Dendritic cell treated with granulocyte-macrophage colony-stimulating factor and Interleukin-4, amounts not matched to agents 40 ng/mL and 50 ng/mL, for 4 days (primary cell): ENCODE measurements around the gene CALML4.
A peak's percentile ranks its signal among the peaks of the same experiment; 100 is the strongest.
"Not testable (repeated sequence)": the region's sequence is repeated elsewhere in the genome, so short reads cannot be mapped to it uniquely, and the experiment has no call there.

Experiments
- H3K27ac Mint-ChIP-seq: one replicate; pipeline ENCODE4 v1.8.0; 2022; ENCODE audit warnings: mild to moderate bottlenecking, mixed read lengths
- H3K27me3 Mint-ChIP-seq: one replicate; pipeline ENCODE4 v1.8.0; 2022; ENCODE audit warnings: mild to moderate bottlenecking, mixed read lengths
- H3K36me3 Mint-ChIP-seq: one replicate; pipeline ENCODE4 v1.8.0; 2022; ENCODE audit warnings: low read depth, mixed read lengths
- H3K4me1 Mint-ChIP-seq: one replicate; pipeline ENCODE4 v1.8.0; 2022; ENCODE audit warnings: low read depth, mixed read lengths
- H3K4me3 Mint-ChIP-seq: one replicate; pipeline ENCODE4 v1.8.0; 2022; ENCODE audit warnings: mild to moderate bottlenecking, moderate library complexity, mixed read lengths
- H3K9me3 Mint-ChIP-seq: one replicate; pipeline ENCODE4 v1.8.0; 2022; ENCODE audit warnings: mixed read lengths
- intact Hi-C: fragments of 100-400 bp; cut with micrococcal nuclease; formaldehyde crosslinking; loops from one replicate; pipeline ENCODE4 v1.15.0; 2022

Gene CALML4

DNA sequence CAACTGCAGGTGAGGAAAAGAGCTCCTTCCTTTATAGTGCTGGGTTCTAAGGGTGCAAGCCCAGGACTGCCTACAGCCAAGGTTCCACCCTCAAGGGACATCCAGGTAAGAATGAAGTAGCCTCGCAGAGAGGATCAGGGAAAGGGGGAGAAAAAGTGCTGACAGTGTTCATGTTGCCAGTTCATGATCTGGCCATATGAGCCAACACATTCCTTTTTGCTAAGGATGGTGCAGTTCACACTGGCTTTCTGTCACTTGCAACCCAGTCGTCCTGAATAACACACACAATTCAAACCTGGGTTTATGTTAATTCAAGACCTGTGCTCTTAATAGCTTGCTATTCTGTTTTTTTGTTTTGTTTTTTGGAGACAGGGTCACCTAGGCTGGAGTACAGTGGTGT is 15.4 kb upstream of the CALML4 start:
- H3K27ac Mint-ChIP-seq, result no peak overlapping the region
- H3K36me3 Mint-ChIP-seq, result peaks cover 29% of the 10 kb centered on the region
- H3K9me3 Mint-ChIP-seq, result no peaks in the 10 kb centered on the region
- intact Hi-C loops, result no loop called here
- no peak overlapping the region for H3K4me3 Mint-ChIP-seq
- no peaks in the 10 kb centered on the region for H3K27me3 Mint-ChIP-seq
- peaks cover 43% of the 10 kb centered on the region for H3K4me1 Mint-ChIP-seq

DNA sequence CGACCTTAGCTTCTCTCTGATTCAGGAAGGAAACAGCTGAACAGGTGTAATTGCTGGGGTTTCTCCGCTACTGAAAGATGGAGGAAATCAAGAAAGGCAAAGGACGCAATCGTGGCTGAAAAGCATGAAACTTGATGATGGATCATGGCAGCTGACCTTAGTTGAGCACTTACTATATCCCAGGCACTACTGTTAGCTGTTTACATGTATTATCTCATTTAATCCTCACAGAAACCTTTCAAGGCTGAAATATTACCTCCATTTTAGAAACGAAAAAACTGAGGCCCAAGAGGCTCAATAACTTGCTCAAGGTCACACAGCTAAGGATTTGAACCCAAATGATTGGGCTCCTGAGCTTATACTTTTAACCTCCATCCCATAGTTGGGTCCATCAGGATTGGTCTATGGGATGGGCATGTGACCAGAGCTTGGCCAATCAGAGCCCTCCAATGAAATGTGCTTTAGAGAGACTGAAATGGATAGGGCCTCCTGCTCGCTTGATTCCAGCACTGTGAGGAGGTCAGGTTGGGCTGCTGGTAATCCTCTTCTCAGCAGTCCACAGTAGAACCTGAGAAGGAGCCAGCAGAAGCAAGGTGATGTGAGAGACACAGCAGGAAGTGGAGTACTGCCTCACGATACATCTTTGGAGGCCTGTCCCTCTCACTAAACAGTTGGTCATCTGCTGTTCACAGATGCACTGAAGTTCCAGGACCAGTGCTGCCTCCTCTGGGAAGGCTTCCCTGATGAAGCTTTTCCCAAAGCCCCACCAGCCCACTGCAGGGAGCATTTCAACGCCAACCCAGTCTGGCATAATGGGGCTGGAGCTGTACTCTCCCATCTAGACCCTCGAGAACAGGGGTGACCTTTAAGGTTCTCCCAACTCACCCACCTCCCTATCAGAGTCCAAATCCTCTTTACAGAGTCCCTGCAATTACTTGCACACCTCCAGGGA is 14.0 kb upstream of the CALML4 start:
- no peak overlapping the region for H3K27ac Mint-ChIP-seq
- H3K36me3 Mint-ChIP-seq, result peaks cover 29% of the 10 kb centered on the region
- peaks cover 45% of the 10 kb centered on the region for H3K4me1 Mint-ChIP-seq
- no peak overlapping the region for H3K4me3 Mint-ChIP-seq
- no peaks in the 10 kb centered on the region for H3K9me3 Mint-ChIP-seq
- intact Hi-C loops, result no loop called here
- H3K27me3 Mint-ChIP-seq, result no peaks in the 10 kb centered on the region

DNA sequence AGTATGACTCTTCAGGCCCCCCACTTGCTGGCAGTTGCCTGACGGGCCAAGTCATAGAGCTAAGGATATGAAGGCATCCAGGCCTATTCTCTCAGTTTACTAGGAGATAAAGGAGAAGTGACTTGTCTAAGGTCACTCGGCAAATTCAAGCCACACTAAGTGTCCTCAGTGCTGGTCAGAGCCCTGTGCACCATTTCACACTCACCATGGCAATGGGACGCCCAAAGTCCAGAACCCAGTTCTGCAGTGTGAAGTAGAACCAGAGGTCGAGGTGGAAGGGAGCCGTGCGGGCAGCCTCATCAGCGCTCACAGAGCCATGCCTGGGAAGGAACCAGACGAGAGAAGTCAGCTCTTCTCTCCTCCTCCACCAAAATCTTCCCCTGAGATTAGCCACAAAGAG is 13.2 kb upstream of the CALML4 start:
- intact Hi-C loops, result no loop called here
- Mint-ChIP-seq H3K9me3 (no peaks in the 10 kb centered on the region), H3K36me3 (peaks cover 34% of the 10 kb centered on the region), H3K4me1 (peaks cover 48% of the 10 kb centered on the region), H3K4me3 (no peak overlapping the region), H3K27ac (no peak overlapping the region), H3K27me3 (no peaks in the 10 kb centered on the region)

DNA sequence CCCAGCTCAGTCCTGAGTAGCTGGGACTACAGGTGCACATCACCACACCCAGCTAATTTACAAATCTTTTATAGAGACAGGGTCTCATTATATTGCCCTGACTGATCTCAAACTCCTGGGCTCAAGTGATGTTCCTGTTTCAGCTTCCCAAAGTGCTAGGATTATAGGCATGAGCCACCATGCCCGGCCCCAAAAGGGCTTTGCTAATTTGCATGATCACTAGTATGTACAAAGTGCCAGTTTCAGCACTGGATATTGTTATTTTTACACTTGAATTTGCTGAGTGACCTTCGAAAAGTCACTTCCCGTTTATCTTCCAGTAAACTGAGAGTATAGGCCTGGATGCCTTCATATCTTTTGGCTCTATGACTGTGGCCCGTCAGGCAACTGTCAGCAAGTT is 12.2 kb upstream of the CALML4 start:
- H3K27me3 Mint-ChIP-seq, result no peaks in the 10 kb centered on the region
- intact Hi-C loops, result no loop called here
- H3K27ac Mint-ChIP-seq, result peak overlapping the region; percentile 19
- H3K4me1 Mint-ChIP-seq, result peaks cover 43% of the 10 kb centered on the region
- H3K36me3 Mint-ChIP-seq, result peaks cover 33% of the 10 kb centered on the region
- no peaks in the 10 kb centered on the region for H3K9me3 Mint-ChIP-seq
- no peak overlapping the region for H3K4me3 Mint-ChIP-seq

DNA sequence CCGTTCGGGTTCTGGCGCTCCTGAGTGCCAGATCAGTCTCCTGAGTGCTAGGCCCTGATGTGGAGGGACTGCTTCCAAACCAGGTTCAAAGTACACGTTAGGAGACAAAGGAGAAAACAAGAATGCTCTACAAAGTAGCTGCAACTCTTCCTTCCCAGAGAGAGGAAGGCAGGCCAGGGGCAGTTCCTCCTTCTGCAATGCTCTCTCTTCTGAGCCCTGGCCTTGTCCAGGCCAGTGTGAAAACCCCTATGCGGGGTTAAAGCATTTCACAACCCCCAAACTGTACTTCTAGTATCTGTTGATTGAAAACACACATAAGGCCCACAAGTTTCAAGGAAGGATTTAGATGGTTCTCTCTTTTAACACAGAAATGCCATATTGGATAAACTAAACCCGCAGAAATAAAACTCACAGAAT is 9.7 kb upstream of the CALML4 start:
- Mint-ChIP-seq H3K9me3 (no peaks in the 10 kb centered on the region), H3K36me3 (peaks cover 46% of the 10 kb centered on the region), H3K4me1 (peaks cover 58% of the 10 kb centered on the region), H3K4me3 (no peak overlapping the region), H3K27me3 (no peaks in the 10 kb centered on the region), H3K27ac (no peak overlapping the region)
- intact Hi-C loops, result no loop called here

DNA sequence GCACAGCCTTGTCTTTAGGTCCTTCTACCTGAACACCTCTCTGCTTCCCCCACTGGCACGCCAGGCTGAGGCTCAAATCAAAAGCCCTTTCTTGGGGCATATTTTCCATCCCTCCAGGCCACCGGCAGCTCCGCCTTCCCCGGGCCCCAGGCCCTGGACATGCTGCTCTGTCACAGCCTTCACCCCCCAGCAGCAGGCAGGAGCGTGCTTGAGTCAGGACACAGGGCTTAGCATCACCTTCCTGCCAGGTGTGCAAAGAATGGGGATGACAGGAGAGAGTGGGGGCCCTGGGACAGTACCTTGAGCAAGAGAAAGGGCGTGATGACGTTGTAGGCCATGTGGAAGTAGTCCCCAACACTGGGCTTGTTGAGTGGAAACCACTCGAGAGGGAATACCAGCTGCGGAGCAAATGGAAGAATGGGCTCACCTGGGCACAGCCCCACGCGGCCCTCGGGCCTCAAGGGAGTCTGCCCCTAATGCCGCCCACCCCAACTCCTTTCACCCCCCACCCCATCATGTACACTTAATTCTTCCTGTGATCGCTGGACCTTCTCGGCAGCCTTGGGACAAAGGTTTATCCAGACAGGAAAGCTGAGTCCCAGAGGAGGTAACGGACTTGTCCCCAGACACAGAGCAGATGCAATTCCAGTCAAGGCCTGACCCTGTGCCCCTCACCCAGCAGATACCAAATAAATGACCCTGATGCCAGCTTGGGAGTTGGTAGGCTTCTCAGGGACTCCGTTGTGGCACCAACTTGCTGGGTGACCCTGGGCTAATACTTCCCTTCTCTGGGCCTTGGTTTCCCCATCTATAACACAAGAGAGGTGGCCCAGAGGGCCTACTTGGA is 9.1 kb upstream of the CALML4 start:
- intact Hi-C loops, result no loop called here
- H3K27ac Mint-ChIP-seq, result no peak overlapping the region
- H3K9me3 Mint-ChIP-seq, result no peaks in the 10 kb centered on the region
- peaks cover 50% of the 10 kb centered on the region for H3K36me3 Mint-ChIP-seq
- peaks cover 60% of the 10 kb centered on the region for H3K4me1 Mint-ChIP-seq
- no peaks in the 10 kb centered on the region for H3K27me3 Mint-ChIP-seq
- no peak overlapping the region for H3K4me3 Mint-ChIP-seq

DNA sequence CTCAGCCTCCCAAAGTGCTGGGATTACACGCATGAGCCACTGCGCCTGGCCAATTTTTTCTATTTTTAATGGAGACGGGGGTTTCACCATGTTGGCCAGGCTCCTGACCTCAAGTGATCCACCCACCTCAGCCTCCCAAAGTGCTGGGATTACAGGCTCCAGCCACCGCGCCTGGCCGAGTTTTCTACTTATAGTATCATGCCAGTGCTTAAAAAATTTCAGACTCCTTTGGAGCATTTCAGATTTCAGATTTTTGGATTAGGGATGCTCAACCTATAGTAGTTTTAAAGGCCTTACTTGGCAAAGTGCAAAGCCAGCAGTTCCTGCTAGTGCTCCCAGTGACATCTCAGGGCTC is 8.3 kb upstream of the CALML4 start:
- H3K9me3 Mint-ChIP-seq, H3K27me3 Mint-ChIP-seq, H3K4me3 Mint-ChIP-seq, H3K27ac Mint-ChIP-seq, intact Hi-C loops: not testable (repeated sequence)
- Mint-ChIP-seq H3K4me1 (peaks cover 67% of the 10 kb centered on the region), H3K36me3 (peaks cover 50% of the 10 kb centered on the region)

DNA sequence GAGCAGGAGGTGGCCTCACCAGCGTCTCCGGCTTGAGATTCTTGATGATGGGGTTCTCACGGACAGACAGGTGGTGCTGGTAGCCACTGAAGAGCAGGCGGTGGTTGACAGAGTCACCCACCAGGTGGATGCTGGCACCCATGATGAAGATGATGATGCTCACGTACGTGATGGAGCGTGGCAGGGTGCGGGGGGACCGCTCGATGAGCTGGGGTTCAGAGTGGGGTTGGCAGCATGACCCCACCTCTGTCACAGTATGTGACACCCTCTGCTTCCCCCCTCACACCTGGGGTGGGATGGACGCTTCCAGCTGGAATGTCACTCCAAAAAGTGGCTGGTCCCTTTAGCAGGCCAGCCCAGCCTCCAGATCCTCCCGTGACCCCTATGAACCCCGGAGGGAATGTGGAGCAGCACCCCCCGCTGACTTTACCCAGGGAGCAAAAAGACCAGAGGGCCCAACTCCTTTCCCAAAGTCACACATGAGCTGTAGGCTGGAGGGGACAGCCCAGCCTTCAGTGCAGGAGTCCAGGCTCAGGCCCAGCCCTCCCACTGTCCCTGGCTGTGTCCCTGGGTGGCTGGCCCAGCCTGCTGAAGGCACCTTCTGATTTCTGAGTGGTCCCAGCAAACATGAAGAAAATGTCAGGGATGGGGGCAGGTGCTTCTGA is 6.7 kb upstream of the CALML4 start:
- Mint-ChIP-seq H3K36me3 (peaks cover 53% of the 10 kb centered on the region), H3K27ac (no peak overlapping the region), H3K4me1 (peaks cover 79% of the 10 kb centered on the region), H3K4me3 (no peak overlapping the region), H3K9me3 (no peaks in the 10 kb centered on the region), H3K27me3 (no peaks in the 10 kb centered on the region)
- intact Hi-C loops, result no loop called here

DNA sequence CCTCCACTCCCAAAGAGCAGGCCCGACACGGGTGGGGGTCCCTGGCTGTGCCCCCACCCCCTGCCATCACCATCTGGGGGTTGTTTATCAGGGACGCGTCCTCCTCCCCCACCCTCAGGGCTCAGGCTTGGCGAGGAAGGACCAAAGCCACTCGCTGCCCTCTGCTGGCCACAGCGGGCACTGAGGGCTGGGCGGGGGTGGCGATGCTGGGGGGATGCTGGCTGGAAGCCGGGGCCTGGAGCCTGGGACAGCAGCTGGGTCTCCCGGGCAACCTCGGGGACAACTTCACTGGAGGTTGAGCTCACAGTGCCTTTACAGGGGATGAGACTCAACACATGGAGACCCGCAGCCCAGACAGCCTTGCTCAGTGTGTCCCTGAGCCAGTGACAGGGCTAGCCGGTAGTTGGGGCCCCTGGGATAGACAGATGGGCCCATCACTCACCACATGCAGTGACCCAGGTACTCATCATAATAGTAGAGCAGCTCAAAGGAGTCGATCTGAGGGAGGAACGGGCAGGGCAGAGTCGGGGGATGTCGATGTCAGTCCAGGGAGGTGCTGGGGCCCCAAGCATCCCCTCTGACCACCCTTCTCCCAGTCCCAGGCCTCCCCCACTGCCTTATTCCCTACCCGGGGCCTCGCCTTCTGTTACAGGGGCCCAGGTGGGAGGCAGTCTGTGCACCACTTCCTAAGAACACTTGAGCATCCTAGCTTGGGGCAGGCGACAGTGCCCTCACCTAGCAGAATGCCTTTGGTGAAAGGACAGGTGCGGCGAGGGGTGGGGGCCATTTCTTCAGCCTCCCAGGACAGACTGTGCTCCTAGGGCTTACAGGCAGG is 5.9 kb upstream of the CALML4 start:
- no peaks in the 10 kb centered on the region for H3K27me3 Mint-ChIP-seq
- no peak overlapping the region for H3K4me3 Mint-ChIP-seq
- peaks cover 80% of the 10 kb centered on the region for H3K4me1 Mint-ChIP-seq
- H3K36me3 Mint-ChIP-seq, result peaks cover 47% of the 10 kb centered on the region
- H3K27ac Mint-ChIP-seq, result no peak overlapping the region
- no peaks in the 10 kb centered on the region for H3K9me3 Mint-ChIP-seq
- intact Hi-C loops, result no loop called here

DNA sequence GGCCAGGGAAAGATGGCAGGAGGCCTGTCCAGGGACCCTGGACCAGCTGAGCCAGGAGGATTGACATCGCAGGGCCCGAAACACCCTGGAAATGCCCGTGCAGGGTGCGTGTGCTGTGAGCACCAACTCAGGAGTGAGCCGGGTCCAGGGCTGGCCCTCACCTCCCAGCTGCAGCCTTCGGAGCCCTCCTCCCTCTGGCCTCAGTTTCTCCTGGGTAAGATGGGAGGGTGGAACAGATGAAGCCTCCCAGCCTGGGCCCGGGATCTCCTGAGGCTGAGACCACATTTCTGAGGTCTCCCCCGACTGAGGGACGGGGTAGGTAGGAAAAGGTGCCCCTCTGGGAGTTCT is 5.3 kb upstream of the CALML4 start:
- Mint-ChIP-seq H3K9me3 (no peaks in the 10 kb centered on the region), H3K27me3 (no peaks in the 10 kb centered on the region), H3K4me1 (peaks cover 80% of the 10 kb centered on the region), H3K4me3 (no peak overlapping the region), H3K36me3 (peaks cover 46% of the 10 kb centered on the region), H3K27ac (peak overlapping the region; percentile 10)
- intact Hi-C loops, result no loop called here

DNA sequence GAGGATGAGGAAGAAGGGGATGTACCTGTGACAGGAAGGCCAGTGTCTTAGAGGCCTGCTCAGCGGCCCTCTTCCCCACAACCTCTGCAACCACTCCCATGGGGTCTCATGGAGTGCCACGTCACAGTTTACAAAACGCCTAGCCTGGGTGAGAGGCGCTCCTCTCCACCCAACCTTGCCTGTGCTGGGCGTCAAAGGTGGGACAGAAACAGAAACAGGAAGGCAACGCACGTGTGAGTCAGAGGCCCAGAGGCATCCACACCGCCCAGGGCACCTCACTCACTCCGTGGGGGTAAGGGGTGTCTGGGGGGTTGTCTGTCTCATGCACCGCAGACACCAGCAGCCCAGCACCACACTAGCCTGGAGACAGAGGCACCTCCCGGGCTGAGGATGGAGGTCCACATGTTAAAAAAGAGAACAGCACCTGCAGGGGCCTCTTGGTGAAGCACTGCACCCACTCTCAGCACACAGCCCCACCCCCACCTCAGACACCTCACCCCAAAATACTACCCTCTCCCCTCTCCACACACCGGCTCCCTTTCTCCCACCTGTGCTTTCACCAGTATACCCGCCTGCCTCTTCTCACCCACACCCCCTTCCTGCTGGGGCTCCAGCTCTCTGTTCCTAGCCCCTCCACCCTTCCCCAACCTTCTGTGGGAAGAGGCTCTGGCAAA is 4.7 kb upstream of the CALML4 start:
- Mint-ChIP-seq H3K9me3 (no peaks in the 10 kb centered on the region), H3K27me3 (no peaks in the 10 kb centered on the region), H3K4me3 (no peak overlapping the region), H3K36me3 (peaks cover 46% of the 10 kb centered on the region), H3K4me1 (peaks cover 80% of the 10 kb centered on the region), H3K27ac (peak overlapping the region; percentile 10)
- intact Hi-C loops, result no loop called here

DNA sequence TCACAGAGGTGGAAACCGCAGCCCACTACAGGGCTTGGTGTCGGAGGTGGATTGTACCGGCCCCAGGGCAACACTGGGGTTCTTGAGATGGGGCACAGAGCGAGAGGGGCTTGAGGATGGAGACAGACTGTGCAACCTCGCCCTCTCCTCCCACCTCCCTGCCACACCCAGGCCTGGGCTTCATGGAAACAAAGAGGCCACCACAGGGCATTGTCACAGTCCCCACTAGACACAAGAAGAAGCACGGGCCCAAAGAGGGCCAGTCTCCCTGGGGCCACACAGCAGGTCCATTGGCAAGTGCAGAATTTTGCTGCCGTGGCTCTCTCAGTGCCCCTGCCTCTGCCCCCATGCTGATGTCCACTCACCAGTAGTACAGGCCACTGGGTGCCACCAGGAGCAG is 4.1 kb upstream of the CALML4 start:
- Mint-ChIP-seq H3K4me1 (peaks cover 80% of the 10 kb centered on the region), H3K9me3 (no peaks in the 10 kb centered on the region), H3K27ac (peak overlapping the region; percentile 10), H3K4me3 (no peak overlapping the region), H3K27me3 (no peaks in the 10 kb centered on the region), H3K36me3 (peaks cover 46% of the 10 kb centered on the region)
- intact Hi-C loops, result no loop called here

DNA sequence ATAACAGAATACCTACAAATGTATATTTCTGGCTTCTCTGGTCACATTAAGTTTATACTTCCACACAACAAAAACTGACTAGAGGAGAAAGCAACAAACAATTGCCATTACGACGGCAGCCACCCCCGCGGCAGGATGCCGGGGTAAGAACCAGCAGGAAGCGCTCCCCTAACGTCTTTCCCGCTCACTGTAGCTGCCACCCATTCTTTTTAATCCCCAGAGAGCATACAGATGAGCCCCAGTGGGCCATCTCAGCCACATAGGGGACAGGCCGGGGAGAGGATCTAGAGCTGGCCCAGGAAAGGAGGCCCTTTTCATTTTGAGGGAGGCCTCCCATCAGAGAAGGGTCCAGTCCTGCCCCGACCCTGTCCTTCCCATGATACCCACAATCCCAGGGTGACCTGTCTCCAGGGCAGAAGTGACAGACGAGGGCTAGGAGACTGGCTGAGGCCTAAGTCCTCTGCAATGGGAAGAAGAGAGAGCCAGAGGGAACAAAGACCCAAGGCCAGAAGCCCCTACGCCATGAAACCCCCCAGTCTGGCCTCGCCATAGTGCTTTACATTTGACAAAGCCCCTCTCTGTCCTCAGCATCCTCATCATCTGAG is 3.6 kb upstream of the CALML4 start:
- Mint-ChIP-seq H3K27ac (peak overlapping the region; percentile 37), H3K4me1 (peaks cover 80% of the 10 kb centered on the region), H3K27me3 (no peaks in the 10 kb centered on the region), H3K4me3 (no peak overlapping the region), H3K36me3 (peaks cover 42% of the 10 kb centered on the region), H3K9me3 (no peaks in the 10 kb centered on the region)
- intact Hi-C loops, result no loop called here
